ENCODE results near the gene PTPRN2.

DNA sequence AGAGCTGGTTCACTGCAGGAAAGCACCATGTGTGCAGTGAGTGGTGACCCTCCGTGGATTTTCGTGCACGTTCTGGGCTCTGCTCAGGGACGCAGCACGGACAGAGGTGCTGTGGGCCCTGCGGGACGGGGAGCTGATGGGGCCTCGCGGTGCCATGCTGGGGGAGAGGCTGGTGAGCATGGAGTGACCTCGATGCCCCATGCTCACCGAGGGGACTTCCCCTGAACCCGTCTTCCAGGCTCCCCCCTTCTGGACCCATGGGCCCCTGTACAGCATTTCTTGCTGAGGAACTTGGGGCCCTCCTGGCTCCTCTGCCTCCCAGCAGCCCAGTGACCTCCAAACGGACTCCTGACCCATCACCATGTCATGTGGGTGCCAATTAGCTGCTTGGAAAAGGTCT is 997.1 kb downstream of the PTPRN2 start:
- TF ChIP-seq POLR2AphosphoS5 (IDR thresholded peaks at IDR 0.05) (no peak), CTCF (IDR thresholded peaks at IDR 0.05) (no peak), POLR2A (IDR thresholded peaks at IDR 0.05) (no peak), EP300 (IDR thresholded peaks at IDR 0.05) (no peak)
